Ishikawa (cell line): Measurements from ENCODE around the gene MRPS31.

Source experiments
- EP300 ChIP-seq: IDR thresholded peaks from 2 replicates; pipeline ENCODE4 v1.6.1; 2012; ENCODE audit warnings: borderline replicate concordance
- MAX ChIP-seq: IDR thresholded peaks from 2 replicates; pipeline ENCODE4 v1.6.1; 2012
- RAD21 ChIP-seq: IDR thresholded peaks from 2 replicates; pipeline ENCODE4 v1.6.1; 2012; ENCODE audit warnings: low read depth
- REST ChIP-seq: IDR thresholded peaks from 2 replicates; pipeline ENCODE4 v1.6.1; 2012; ENCODE audit warnings: low read depth, mild to moderate bottlenecking
- TAF1 ChIP-seq: IDR thresholded peaks from 2 replicates; pipeline ENCODE4 v1.6.1; 2012; ENCODE audit warnings: low read depth, mild to moderate bottlenecking

GRCh38 chr13:40818926-40819325, 47.9 kb upstream of the MRPS31 start:
- TF ChIP-seq REST (no peak), TAF1 (no peak), RAD21 (no peak), EP300 (no peak), MAX (no peak)
